Upper lobe of right lung (tissue), 1 donor: ENCODE measurements around the gene LTN1. TPM values are rescaled to one million over a fixed set of nuclear protein-coding genes. Genes with fewer than 3 reads are reported as not detected.
A peak's percentile ranks its signal among the peaks of the same experiment; 100 is the strongest.

Experiments
- ATAC-seq: fragments of 200-7000 bp; cut with Tn5 transposase; one replicate; pipeline ENCODE4 v1.9.1; 2020; ENCODE audit warnings: mild to moderate bottlenecking, moderate library complexity
- DNase-seq: peaks from one replicate; pipeline ENCODE4 v3.0.0-alpha.2; 2020
- H3K27ac ChIP-seq: fragments of 200-600 bp; one replicate; pipeline ENCODE4 v1.8.0; 2022
- H3K27me3 ChIP-seq: fragments of 200-600 bp; one replicate; pipeline ENCODE4 v1.8.0; 2022; ENCODE audit warnings: mild to moderate bottlenecking
- H3K36me3 ChIP-seq: fragments of 200-600 bp; one replicate; pipeline ENCODE4 v1.8.0; 2022
- H3K4me1 ChIP-seq: fragments of 200-600 bp; one replicate; pipeline ENCODE4 v1.8.0; 2022
- H3K4me3 ChIP-seq: fragments of 200-600 bp; one replicate; pipeline ENCODE4 v1.8.0; 2022; ENCODE audit warnings: mild to moderate bottlenecking
- H3K9me3 ChIP-seq: fragments of 200-600 bp; one replicate; pipeline ENCODE4 v1.8.0; 2022
- CTCF ChIP-seq: fragments of 200-600 bp; IDR thresholded peaks from one replicate; pipeline ENCODE4 v1.8.0; 2022; ENCODE audit warnings: antibody characterized with exemption
- intact Hi-C: fragments of 100-400 bp; cut with DNase I; formaldehyde crosslinking; loops from one replicate; pipeline ENCODE4 v1.11.0; 2022
- long read RNA-seq: library from polyadenylated mRNA; unstranded; transcript quantifications from one replicate; pipeline ENCODE4 v2.0.0, GENCODE V29; 2021
- total RNA-seq: library from RNA; stranded (reverse); fragmentation: NEBNext Ultra II Directional; extraction: Animal tissue kit (Norgen Biotek cat#: 25700); gene quantifications from one replicate; pipeline ENCODE4 v1.2.1, GENCODE V29; 2021
- donor health status: DM: no; HTN: yes; CAD: no; lungs with severe emphysema.

The LTN1 gene
- total RNA-seq, result 25.7 TPM
- long read RNA-seq, full-length matches to known transcripts, result 4 of 15 reads
- long read RNA-seq, partial matches to known transcripts, result 7 of 15 reads
- long read RNA-seq, other reads (novel, unspliced or antisense), result 4 of 15 reads

GRCh38 chr21:28992526-28993292 lies at the start of gene LTN1:
Gene LTN1, minus strand, starts transcription at chr21:28992877. Its CDS starts 72 bp downstream, at chr21:28992805.
- no peak for TF ChIP-seq CTCF
- ATAC-seq (peak; percentile 100), DNase-seq (peak; percentile 98)
- Histone ChIP-seq H3K36me3 (no peaks in the 10 kb centered on the region), H3K4me3 (peak within 1 kb of the TSS; percentile 82), H3K4me1 (peaks cover 14% of the 10 kb centered on the region), H3K27ac (peak within 1 kb of the TSS; percentile 78), H3K27me3 (no peaks in the 10 kb centered on the region), H3K9me3 (no peaks in the 10 kb centered on the region)
- intact Hi-C loops, result no loop called here

- H3K27me3 ChIP-seq, result no peaks in the 10 kb centered on the region
- no peaks in the 10 kb centered on the region for H3K4me1 ChIP-seq
- H3K9me3 ChIP-seq, result no peaks in the 10 kb centered on the region
- no peak for TF ChIP-seq CTCF
- no peak overlapping the region for H3K4me3 ChIP-seq
- H3K27ac ChIP-seq, result no peak overlapping the region
- peaks cover 93% of the 10 kb centered on the region for H3K36me3 ChIP-seq
- ATAC-seq (no peak), DNase-seq (no peak)
- intact Hi-C loops, result loop anchor here (10.0 kb wide), 1 partner anchor 50 kb away; no protein-coding TSS in a partner anchor
Measured at GRCh38 chr21:29034678-29035077, 42.0 kb upstream of the LTN1 start.

- peaks cover 87% of the 10 kb centered on the region for H3K36me3 ChIP-seq
- no peak for ATAC-seq
- intact Hi-C loops, result loop anchor here (10.0 kb wide), 1 partner anchor 49 kb away; no protein-coding TSS in a partner anchor
Measured at GRCh38 chr21:29033871-29034270, 41.2 kb upstream of the LTN1 start.

GRCh38 chr21:29033301-29033700 lies 40.6 kb upstream of the LTN1 start:
- no peak for DNase-seq
- Histone ChIP-seq H3K9me3 (no peaks in the 10 kb centered on the region), H3K4me1 (no peaks in the 10 kb centered on the region), H3K27ac (no peak overlapping the region), H3K36me3 (peaks cover 87% of the 10 kb centered on the region), H3K27me3 (no peaks in the 10 kb centered on the region), H3K4me3 (no peak overlapping the region)
- TF ChIP-seq CTCF, result no peak
- intact Hi-C loops, result loop anchor here (10.0 kb wide), 1 partner anchor 48 kb away; no protein-coding TSS in a partner anchor
- ATAC-seq, result no peak

More at GRCh38 chr21:29033871-29034270, 41.2 kb upstream of the LTN1 start:
- H3K4me3 ChIP-seq, result no peak overlapping the region
- no peak overlapping the region for H3K27ac ChIP-seq
- no peaks in the 10 kb centered on the region for H3K9me3 ChIP-seq
- no peaks in the 10 kb centered on the region for H3K27me3 ChIP-seq
- H3K4me1 ChIP-seq, result no peaks in the 10 kb centered on the region
- DNase-seq, result no peak
- TF ChIP-seq CTCF, result no peak

GRCh38 chr21:29030909-29031308 lies 38.2 kb upstream of the LTN1 start:
- ATAC-seq (no peak), DNase-seq (no peak)
- intact Hi-C loops, result loop anchor here (10.0 kb wide), 1 partner anchor 46 kb away; no protein-coding TSS in a partner anchor
- Histone ChIP-seq H3K4me1 (peaks cover 15% of the 10 kb centered on the region), H3K36me3 (peaks cover 64% of the 10 kb centered on the region), H3K9me3 (no peaks in the 10 kb centered on the region), H3K4me3 (no peak overlapping the region), H3K27me3 (no peaks in the 10 kb centered on the region), H3K27ac (no peak overlapping the region)
- TF ChIP-seq CTCF, result no peak
